DMS153 treated with DMSO at 0.1 percent for 48 hours (cell line): ENCODE results near the gene CCDC85A.
"Not testable (repeated sequence)": the region's sequence is repeated elsewhere in the genome, so short reads cannot be mapped to it uniquely, and the experiment has no call there.

Source experiments
- DNase-seq: peaks from one replicate; lab custom pipeline; 2025; ENCODE audit not compliant: unreplicated experiment; lab: John Stamatoyannopoulos, UW

CCDC85A gene

GRCh38 chr2:56183643-56184499, at the start of gene CCDC85A:
Gene CCDC85A, plus strand, starts transcription at chr2:56183990. Its CDS starts 635 bp downstream, at chr2:56184625.
- DNase-seq: peak; percentile 82

DNA sequence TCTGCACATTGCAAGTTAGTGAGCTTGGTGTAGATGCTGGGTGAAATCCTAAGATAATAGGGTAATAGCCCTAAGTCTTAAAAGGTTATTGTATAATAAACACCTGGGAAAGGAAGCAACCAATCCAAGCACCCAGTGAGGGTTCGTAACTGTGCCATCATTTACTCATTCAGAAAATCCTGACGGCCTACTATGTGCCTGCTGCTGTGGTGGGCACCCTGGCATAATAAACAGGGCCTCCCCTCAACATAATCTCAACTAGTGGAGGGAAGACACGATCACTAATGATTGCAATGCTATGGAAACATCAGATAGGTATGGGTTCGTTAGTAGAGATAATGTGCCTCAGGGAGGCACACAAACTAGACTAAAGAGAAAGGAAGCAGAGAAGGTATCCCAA, 48.9 kb upstream of the CCDC85A start:
- no peak for DNase-seq

GRCh38 chr2:56142497-56143061, 41.2 kb upstream of the CCDC85A start:
- not testable (repeated sequence) for DNase-seq

- DNase-seq: no peak
Measured at GRCh38 chr2:56147907-56148306, 35.9 kb upstream of the CCDC85A start.

GRCh38 chr2:56148825-56149224, 35.0 kb upstream of the CCDC85A start:
- no peak for DNase-seq

DNA sequence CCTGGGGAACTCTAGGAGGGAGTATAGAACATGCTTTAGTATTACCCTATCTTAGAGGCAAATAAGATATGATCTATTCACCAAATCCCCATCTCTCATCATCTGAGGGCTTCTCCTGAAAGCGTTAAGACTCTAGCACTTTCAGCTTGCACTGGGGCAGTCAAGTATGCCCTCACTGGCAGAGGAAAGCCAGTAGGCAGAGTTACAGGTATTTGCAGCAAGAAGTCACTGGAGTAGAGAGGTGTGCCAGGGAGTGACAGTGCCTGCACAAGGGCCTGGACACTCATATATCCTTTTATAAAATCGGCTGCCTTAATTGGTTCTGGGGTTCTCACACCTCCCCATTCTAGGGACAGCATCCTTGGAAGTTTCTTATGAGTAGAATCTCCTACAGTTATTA, 31.9 kb upstream of the CCDC85A start:
- no peak for DNase-seq

DNA sequence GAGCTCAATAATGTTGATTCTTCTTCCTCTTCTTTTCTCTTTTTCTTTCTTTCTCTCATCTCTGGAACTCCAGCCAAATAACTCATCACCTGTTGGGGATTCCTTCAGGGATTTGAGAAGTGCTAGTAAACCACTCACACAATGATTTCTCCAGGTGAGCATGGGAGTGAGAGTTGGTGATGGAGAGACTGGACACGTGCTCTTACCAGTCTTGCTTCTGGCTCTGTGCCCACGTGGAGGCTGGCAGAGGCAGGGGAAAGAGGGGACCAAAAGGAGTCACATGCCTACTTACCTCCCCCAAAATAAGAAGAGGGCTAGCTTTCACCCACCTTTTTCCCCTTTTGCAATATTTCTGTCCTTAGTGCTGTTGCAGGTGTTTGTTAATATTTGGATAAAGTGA, 28.6 kb upstream of the CCDC85A start:
- no peak for DNase-seq

DNA sequence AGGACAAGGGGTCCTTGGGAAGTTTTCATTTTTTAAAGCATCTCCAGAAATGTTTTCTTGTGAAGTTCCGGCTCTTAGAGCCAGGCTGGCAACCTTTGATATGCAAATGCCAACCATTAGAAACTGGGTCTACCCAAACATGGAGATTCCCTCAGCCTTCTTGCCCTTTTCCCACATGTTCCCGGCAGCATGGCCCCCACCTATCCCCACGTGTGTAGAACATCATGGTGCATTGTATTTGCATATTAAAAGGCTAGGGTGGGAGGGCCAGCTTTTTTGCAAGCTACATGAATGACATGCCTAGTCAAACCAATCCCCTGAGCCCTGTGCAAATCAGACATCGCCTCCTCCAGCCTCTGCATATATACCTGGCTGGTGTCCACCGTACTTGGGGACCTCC, 23.9 kb upstream of the CCDC85A start:
- DNase-seq: not testable (repeated sequence)

- DNase-seq: peak; percentile 84
Measured at GRCh38 chr2:56167616-56168562, 15.9 kb upstream of the CCDC85A start.

DNA sequence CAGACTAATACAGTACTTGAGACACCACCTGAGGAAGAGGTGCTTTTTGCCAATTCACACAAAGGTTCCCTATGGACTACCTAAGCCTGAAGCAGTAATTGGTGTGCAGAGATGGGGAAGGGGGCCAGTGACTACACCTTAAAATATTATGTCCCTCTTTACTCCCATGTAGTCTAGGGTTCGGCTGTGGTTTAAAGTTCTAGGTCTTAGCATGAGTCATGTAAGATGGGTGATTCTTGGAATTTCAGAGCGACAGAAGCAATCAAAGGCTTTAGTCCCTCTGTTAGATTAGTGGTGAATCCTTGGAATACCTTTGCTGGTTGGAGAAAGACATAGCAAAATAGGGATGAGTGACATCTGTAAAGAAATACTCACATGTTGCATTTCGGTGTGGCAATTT, 14.3 kb upstream of the CCDC85A start:
- no peak for DNase-seq

DNA sequence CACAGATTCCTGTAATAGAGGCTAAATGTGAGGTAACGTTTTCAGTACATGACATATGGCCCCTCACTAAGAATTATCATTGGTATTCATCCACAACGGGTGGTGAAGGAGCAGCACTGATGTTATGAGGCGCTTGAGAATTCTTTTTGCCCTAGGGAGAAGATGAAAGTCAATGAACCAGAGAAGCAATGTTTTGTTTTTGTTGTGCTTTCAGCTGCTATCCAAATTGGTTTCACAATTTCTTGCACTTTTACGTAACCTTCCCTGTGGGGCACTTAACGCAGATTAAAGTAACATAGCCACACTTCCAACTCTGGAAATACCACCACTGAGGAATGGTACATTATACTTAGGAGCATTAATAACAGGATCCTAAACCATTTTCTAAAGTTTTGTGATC, 13.3 kb upstream of the CCDC85A start:
- DNase-seq: no peak

DNA sequence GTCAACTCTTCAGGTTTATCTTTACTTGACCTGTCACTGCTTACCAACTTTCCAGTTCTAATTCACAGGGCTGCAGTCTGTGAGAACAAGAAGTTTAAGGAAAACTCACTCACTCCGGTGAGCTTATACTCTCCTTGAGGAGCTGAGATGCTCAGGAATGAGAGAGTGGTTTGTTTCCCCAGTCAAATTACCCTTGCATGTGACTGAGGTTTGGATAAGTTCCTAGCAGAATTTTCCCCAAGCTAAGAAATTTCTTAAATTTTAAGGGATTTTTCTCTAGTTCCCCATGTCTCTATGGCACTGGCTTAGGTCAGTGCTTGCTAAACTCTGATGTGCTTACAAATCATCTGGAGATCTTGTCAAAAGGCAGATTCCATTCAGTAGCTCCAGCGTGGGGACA, 12.8 kb upstream of the CCDC85A start:
- no peak for DNase-seq

GRCh38 chr2:56175779-56176178, 8.0 kb upstream of the CCDC85A start:
- no peak for DNase-seq

DNA sequence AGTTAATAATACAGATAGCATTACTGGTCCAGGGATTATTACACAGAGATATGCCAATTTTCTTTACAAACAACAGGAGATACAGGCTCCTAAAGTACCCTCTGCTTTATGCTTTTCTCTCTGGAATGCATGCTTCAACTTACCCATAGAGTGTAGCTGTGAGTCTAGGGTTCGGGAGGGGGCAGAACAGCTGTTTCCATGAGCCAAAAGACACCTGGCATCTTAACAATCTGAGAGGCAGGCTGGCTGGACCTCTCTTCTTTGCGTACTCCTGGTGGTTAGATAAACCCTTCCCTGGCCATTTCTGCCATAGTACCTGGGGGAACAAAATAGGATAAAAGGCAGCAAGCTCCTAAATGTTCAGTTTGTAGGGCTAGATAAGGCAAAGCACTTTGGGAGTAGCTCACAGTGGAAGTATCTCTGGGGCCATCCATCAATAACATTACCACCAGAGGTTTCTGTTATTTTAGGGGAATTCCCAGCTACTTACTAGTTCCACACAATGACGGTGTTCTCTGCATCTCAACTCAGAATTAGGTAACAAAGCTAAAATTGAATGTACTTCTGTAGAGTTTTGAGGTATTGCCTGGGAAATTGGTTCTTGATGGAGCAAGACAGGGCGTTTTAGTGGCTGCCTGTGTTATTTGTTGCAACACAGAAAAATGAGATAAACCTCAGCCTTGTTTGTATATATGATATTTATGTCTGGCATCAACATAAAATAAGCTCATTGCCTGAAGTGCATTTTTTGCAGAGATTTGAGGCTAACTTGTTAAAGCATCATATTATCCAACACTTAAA, 6.2 kb upstream of the CCDC85A start:
- DNase-seq: no peak

DNA sequence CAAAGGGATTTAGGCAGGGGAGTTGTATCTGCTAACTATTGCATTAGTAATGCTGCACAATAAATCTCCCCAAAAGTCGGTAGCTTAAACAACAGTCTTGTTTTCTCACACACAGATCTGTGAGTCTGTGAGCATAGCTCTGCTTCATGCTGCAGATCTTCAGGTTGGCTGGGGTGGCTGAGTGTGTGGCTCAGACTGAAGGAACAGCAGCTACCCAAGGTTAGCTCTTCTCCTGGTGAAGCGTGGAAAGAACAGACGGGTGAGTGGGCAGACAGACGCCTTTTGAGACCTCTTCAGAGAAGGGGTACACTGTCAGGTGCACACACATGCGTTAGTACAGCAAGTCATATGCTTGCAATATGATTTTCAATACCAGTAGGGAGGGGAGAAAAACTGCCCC, 3.9 kb upstream of the CCDC85A start:
- no peak for DNase-seq

DNA sequence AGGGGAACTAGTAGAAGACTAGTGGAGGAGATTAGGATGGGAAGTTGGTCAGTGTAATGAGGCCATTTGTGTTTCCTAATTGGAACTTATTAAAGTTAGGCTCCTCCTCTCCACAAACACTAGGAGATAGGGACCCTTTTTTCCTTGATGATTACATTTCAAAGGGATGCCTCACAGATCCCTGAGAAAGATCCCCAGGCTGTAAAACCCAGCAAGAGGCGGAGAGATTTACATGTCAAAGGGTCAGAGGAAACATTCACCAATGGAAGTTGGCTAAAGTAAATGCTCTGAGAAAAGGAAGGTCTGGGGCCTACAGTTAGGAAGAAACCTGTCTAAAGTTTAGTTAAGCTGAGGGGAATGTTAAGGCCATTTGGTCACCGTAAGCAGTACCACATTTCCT, 1.4 kb upstream of the CCDC85A start:
- DNase-seq: no peak

DNA sequence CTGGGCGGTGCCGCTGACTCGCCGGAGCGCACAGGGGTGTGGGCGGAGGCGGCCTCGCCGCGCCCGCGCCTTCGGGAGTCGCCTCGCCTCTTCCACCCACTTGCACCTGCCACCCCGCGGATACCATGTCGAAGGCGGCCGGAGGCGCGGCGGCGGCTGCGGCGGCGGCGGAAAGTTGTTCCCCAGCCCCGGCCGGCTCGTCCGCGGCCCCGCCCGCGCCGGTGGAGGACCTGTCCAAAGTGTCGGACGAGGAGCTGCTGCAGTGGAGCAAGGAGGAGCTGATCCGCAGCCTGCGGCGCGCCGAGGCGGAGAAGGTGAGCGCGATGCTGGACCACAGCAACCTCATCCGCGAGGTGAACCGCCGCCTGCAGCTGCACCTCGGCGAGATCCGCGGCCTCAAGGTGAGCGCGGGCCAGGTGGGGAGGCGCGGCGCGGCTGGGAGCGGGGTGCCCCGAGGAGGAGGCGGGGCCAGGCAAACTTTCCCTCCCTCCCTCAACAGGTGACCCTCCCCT, 766 bp downstream of the CCDC85A start:
- DNase-seq: peak; percentile 23

DNA sequence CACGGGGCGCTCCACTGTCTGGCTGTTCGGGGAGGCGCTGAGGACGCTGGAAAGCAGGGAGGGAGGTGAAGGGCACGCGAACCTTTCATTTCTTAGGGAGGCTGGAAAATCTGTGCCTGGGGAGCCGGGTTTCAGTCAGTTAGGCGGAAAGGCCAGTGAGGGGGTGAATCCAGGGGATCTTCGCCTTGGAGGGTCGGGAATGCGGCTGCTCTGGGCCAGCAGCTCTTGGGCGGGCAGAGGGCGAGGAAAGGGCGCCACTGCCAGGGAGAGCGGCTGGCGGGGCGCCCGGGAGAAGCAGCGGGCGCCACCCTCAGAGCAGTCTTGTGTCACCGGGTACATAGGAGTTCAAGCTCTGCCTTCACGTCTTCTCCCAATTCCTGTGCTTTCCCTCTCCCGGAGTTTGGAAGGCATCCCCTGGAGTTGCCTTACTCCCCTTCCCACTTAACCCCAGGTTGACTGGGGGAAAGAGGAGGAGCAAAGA, 1.4 kb downstream of the CCDC85A start:
- peak; percentile 48 for DNase-seq

DNA sequence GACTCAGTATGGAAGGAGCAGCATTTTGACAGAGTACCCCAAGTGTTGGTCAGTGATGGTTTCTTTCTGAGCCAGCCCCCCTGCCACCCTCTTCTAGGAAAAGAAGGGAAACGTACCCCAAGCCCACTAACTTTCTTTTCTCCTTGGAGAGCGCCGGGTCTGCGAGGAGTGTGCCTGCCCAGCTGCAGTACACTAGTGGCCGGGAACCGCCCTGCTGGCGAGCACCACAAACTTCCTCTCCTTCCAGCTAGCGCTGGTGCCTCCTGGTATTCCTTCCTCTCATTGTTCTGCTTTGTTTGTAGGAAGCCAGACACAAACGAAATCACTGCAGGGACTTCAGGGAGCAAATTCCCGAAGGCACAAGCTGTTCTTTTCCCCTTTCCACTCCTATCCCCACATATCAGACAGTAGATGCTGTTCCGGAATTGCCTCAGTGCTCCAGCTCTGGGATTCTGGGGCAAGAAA, 1.8 kb downstream of the CCDC85A start:
- DNase-seq: no peak

DNA sequence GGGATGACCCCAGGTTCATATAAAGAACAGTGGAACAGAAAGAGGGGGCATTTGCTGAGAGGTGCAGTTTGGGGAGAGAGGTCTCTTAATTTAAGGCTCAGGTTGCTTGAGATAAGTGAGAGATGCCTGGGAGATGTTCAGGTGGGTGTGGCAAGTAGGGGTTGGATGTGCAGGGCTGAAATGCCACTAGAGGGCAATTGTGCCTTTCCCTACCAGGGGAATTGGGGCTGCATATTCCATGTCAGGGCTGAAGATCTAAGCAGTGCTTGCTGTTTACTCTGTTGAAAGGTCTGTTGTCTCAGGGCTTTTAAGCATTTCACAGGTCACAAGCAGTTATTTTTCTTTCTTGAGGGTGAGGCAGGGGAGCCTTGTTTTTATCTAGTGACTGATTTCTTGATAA, 7.8 kb downstream of the CCDC85A start:
- DNase-seq: peak; percentile 44
